GM21825 (cell line): Measurements from ENCODE around the gene ARRDC1.

ENCODE experiments used
- ATAC-seq: cut with Tn5 transposase; IDR thresholded peaks from one replicate; pipeline ENCODE4 v1.9.1; 2021; ENCODE audit warnings: mild to moderate bottlenecking, moderate library complexity; ENCODE audit not compliant: unreplicated experiment

Gene ARRDC1

GRCh38 chr9:137632230-137633161 is 27.0 kb downstream of the ARRDC1 start:
- no peak for ATAC-seq

GRCh38 chr9:137634016-137634415 is 28.5 kb downstream of the ARRDC1 start:
- no peak for ATAC-seq

- no peak for ATAC-seq
Measured at GRCh38 chr9:137638680-137639079, 33.2 kb downstream of the ARRDC1 start.

- ATAC-seq = peak; percentile 57
Measured at GRCh38 chr9:137639303-137640051, 34.0 kb downstream of the ARRDC1 start.

- ATAC-seq = no peak
Measured at GRCh38 chr9:137640862-137641261, 35.4 kb downstream of the ARRDC1 start.

- ATAC-seq = no peak
Measured at GRCh38 chr9:137642118-137642601, 36.7 kb downstream of the ARRDC1 start.

- ATAC-seq = no peak
Measured at GRCh38 chr9:137642892-137643291, 37.4 kb downstream of the ARRDC1 start.

- no peak for ATAC-seq
Measured at GRCh38 chr9:137643921-137644320, 38.4 kb downstream of the ARRDC1 start.

GRCh38 chr9:137645211-137645610 is 39.7 kb downstream of the ARRDC1 start:
- no peak for ATAC-seq

- ATAC-seq = no peak
Measured at GRCh38 chr9:137646341-137646740, 40.9 kb downstream of the ARRDC1 start.

GRCh38 chr9:137647096-137647714 is 41.7 kb downstream of the ARRDC1 start:
- ATAC-seq = no peak

GRCh38 chr9:137648396-137648795 is 42.9 kb downstream of the ARRDC1 start:
- ATAC-seq = no peak

- no peak for ATAC-seq
Measured at GRCh38 chr9:137649553-137649952, 44.1 kb downstream of the ARRDC1 start.

GRCh38 chr9:137650259-137650658 is 44.8 kb downstream of the ARRDC1 start:
- no peak for ATAC-seq

- ATAC-seq = no peak
Measured at GRCh38 chr9:137650779-137651178, 45.3 kb downstream of the ARRDC1 start.

GRCh38 chr9:137656416-137656815 is 50.9 kb downstream of the ARRDC1 start:
- no peak for ATAC-seq

- ATAC-seq = no peak
Measured at GRCh38 chr9:137657606-137658005, 52.1 kb downstream of the ARRDC1 start.

- no peak for ATAC-seq
Measured at GRCh38 chr9:137658781-137659180, 53.3 kb downstream of the ARRDC1 start.

GRCh38 chr9:137660144-137660543 is 54.7 kb downstream of the ARRDC1 start:
- no peak for ATAC-seq

GRCh38 chr9:137663584-137663983 is 58.1 kb downstream of the ARRDC1 start:
- ATAC-seq = no peak

GRCh38 chr9:137664676-137665075 is 59.2 kb downstream of the ARRDC1 start:
- ATAC-seq = no peak
